GM12801 (cell line): Measurements from ENCODE around the gene TMPRSS9.

Experiments
- TF ChIP-seq, protein P1 (sequence below): IDR thresholded peaks from one replicate; pipeline ENCODE4 v1.5.1; 2011; ENCODE audit warnings: control low read depth; ENCODE audit not compliant: insufficient read length; ENCODE audit errors: extremely low read depth

Gene TMPRSS9

GRCh38 chr19:2449019-2449418, 89.0 kb downstream of the TMPRSS9 start:
- TF ChIP-seq, protein P1, sequence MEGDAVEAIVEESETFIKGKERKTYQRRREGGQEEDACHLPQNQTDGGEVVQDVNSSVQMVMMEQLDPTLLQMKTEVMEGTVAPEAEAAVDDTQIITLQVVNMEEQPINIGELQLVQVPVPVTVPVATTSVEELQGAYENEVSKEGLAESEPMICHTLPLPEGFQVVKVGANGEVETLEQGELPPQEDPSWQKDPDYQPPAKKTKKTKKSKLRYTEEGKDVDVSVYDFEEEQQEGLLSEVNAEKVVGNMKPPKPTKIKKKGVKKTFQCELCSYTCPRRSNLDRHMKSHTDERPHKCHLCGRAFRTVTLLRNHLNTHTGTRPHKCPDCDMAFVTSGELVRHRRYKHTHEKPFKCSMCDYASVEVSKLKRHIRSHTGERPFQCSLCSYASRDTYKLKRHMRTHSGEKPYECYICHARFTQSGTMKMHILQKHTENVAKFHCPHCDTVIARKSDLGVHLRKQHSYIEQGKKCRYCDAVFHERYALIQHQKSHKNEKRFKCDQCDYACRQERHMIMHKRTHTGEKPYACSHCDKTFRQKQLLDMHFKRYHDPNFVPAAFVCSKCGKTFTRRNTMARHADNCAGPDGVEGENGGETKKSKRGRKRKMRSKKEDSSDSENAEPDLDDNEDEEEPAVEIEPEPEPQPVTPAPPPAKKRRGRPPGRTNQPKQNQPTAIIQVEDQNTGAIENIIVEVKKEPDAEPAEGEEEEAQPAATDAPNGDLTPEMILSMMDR, result no peak

DNA sequence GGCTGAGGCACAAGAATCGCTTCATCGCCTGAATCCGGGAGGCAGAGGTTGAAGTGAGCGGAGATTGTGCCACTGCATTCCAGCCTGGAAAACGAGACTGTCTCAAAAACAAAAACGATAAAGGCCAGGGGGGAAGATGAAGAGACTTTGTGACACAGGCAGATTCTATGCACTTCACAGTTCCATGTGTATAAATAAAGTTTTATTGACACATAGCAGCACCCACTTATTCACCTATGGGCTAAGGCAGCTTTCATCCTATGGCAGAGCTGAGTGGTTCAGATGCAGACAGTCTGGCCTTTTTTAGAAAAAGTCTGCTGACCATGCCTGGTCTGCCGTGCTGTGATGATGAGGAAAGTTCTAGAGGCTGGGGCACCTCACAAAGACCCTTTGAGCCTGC, 91.1 kb downstream of the TMPRSS9 start:
- TF ChIP-seq, protein P1, result no peak

- TF ChIP-seq, protein P1, result no peak
Measured at GRCh38 chr19:2451741-2452140, 91.7 kb downstream of the TMPRSS9 start.

GRCh38 chr19:2453431-2454025, 93.5 kb downstream of the TMPRSS9 start:
- TF ChIP-seq, protein P1, result no peak

- TF ChIP-seq, protein P1, result no peak
Measured at GRCh38 chr19:2454199-2454961, 94.3 kb downstream of the TMPRSS9 start.

DNA sequence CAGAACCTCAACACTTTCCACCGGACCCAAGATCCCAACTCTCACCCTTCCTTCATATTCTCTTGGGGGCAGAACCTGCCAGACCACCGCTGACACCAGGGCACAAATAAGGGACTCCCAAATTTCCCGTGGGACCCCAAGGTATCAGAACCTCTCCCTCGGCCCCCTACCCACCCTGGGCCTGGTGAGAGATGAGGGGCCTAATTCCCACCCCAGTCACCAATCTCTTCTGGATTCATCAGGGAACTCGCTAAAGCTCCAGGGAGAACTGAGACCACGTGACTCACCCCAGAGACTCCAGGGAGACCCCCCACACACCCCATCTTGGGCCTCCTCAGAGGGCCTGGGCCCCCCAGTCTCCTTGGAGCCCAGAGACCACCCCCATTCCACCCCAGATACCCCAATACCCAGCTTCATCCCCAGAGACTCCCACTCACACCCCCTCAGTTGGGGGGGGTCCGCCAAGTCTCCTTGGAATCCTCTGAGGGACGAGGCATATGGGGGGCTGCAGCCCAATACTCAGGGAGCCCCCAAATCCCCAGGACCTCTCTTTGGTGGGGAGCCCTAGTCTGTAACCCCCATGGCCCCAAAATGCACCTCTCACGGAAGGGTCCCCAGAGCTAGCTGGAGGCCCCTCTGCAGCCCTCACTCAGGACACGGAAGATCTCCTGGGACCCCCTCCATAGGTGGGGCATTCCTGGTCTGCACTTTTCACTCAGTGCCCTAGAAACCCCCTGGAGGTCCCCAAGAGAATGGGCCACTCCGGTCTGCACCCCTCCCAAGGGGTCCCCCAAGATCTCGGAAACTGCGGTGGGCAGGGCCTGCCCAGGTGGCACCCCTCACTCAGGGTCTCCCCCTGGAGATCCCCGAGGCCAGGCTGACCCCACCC, 95.1 kb downstream of the TMPRSS9 start:
- TF ChIP-seq, protein P1, result no peak
